Esophagus muscularis mucosa (tissue), 4 donors: Measurements from ENCODE around the gene DPH3.

Source experiments
- EP300 ChIP-seq: sonication (generic); formaldehyde crosslinking; IDR thresholded peaks from one replicate; pipeline ENCODE4 v1.6.1; 2017; ENCODE audit warnings: antibody characterized with exemption
- POLR2A ChIP-seq: fragments of 450-650 bp; IDR thresholded peaks from one replicate; pipeline ENCODE4 v1.6.1; 2017; ENCODE audit warnings: antibody characterized with exemption, moderate library complexity, mild to moderate bottlenecking, low read depth
- POLR2AphosphoS5 ChIP-seq, 2 donors: sonication (generic); formaldehyde crosslinking; IDR thresholded peaks; one replicate each; pipeline ENCODE4 v1.6.1; 2017; ENCODE audit warnings: antibody characterized with exemption in 2 of 2
- TF ChIP-seq, protein P1 (sequence below), 3 experiments: fragments of 200-600 bp in 2 of 3; fragments of 450-650 bp in 1 of 3; sonication (generic) in 2 of 3; IDR thresholded peaks; one replicate each; pipeline ENCODE4 v1.5.1; 2017 to 2019; ENCODE audit warnings: antibody characterized with exemption in 3 of 3, mild to moderate bottlenecking in 2 of 3, moderate library complexity in 1 of 3

DNA sequence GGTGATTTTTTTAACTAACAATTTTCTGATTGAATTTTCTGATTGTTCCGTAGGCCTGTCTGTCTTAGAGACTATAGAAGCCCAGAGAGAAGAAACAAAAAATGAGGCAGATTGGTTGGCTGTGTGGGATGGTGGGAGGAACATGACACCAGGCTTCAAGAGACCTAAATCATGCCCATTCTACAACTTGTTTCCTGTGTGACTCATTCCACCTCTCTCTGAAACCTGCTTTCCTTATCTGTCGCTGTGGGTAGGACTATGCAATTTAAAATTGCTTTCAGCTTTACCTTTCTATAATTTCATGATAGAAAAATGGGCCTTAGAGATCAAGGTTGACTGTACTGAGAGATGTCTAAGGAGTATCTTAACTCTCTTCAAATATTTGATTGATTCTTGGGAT lies 44.8 kb upstream of the DPH3 start:
- TF ChIP-seq, protein P1, sequence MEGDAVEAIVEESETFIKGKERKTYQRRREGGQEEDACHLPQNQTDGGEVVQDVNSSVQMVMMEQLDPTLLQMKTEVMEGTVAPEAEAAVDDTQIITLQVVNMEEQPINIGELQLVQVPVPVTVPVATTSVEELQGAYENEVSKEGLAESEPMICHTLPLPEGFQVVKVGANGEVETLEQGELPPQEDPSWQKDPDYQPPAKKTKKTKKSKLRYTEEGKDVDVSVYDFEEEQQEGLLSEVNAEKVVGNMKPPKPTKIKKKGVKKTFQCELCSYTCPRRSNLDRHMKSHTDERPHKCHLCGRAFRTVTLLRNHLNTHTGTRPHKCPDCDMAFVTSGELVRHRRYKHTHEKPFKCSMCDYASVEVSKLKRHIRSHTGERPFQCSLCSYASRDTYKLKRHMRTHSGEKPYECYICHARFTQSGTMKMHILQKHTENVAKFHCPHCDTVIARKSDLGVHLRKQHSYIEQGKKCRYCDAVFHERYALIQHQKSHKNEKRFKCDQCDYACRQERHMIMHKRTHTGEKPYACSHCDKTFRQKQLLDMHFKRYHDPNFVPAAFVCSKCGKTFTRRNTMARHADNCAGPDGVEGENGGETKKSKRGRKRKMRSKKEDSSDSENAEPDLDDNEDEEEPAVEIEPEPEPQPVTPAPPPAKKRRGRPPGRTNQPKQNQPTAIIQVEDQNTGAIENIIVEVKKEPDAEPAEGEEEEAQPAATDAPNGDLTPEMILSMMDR (IDR thresholded peaks at IDR 0.05): no peak
- TF ChIP-seq POLR2A (no peak), POLR2AphosphoS5 (IDR thresholded peaks at IDR 0.05) (no peak), EP300 (no peak)
